K562 (cell line): Measurements from ENCODE around the gene OPCML. TPM values are rescaled to one million over a fixed set of nuclear protein-coding genes. Genes with fewer than 3 reads are reported as not detected.

ENCODE experiments used
- ATAC-seq: fragments of 200-7000 bp; cut with Tn5 transposase; 3 replicates; pipeline ENCODE4 v1.9.1; 2020; ENCODE audit warnings: moderate library complexity
- BruUV-seq: library from RNA; stranded (reverse); fragments of 400-500 nt; replicated peaks from 2 replicates; lab custom pipeline; 2021; lab: Mats Ljungman, UMichigan
- CTCF ChIA-PET: fragments of 300-600 bp; formaldehyde crosslinking; extraction: SDS; loops from one replicate; lab custom pipeline; 2021; ENCODE audit warnings: low intra/inter-chr PET ratio; lab: Yijun Ruan, JAX
- POLR2A ChIA-PET: fragments of 300-600, 350-650 bp; sonication (Branson Sonifier 250); formaldehyde crosslinking; extraction: SDS; loops from one replicate; lab custom pipeline; 2021; ENCODE audit warnings: antibody characterized with exemption, inconsistent platforms; lab: Yijun Ruan, JAX
- DNase-seq, 4 experiments: peaks; one replicate each; pipeline versions ENCODE4 v3.0.0 to v3.0.0-alpha.2; 2011 to 2018; ENCODE audit warnings: low spot score in 3 of 4, mixed read lengths in 3 of 4; ENCODE audit errors: extremely low read depth in 1 of 4
- FAIRE-seq: peaks from 2 replicates; lab custom pipeline; 2011; peaks lifted over from hg19 to GRCh38; lab: Jason Lieb, UNC
- H2AFZ ChIP-seq: 2 replicates; pipeline ENCODE4 v1.6.0; 2011; ENCODE audit warnings: low read depth, low read length, control low read depth, inconsistent platforms
- H3K27ac ChIP-seq: fragments of 200-600 bp; 3 replicates; pipeline ENCODE4 v1.8.0; 2011; ENCODE audit warnings: low read depth, mild to moderate bottlenecking, control low read depth, inconsistent platforms, low read length, moderate library complexity, mixed read lengths; ENCODE audit errors: extremely low read depth
- H3K27me3 ChIP-seq, 2 experiments: fragments of 300-600 bp in 1 of 2; 2 replicates in 1 of 2; 3 replicates in 1 of 2; pipeline versions ENCODE4 v1.6.0 to v1.8.0; 2011; ENCODE audit warnings: inconsistent platforms in 2 of 2, low read length in 2 of 2, mild to moderate bottlenecking in 1 of 2, mixed read lengths in 1 of 2, moderate library complexity in 1 of 2; ENCODE audit not compliant: control insufficient read depth in 2 of 2, insufficient read depth in 2 of 2
- H3K36me3 ChIP-seq: fragments of 300-600 bp; 3 replicates; pipeline ENCODE4 v1.8.0; 2011; ENCODE audit warnings: mild to moderate bottlenecking, low read length, inconsistent platforms; ENCODE audit not compliant: control insufficient read depth, insufficient read depth
- H3K4me1 ChIP-seq, 2 experiments: fragments of 200-600 bp in 1 of 2; replicated peaks in 1 of 2; 2 replicates in 1 of 2; 3 replicates in 1 of 2; pipeline versions ENCODE4 v1.5.1 to v1.8.0; 2011; ENCODE audit warnings: inconsistent platforms in 2 of 2, low read length in 2 of 2, mild to moderate bottlenecking in 1 of 2, mixed read lengths in 1 of 2, moderate library complexity in 1 of 2; ENCODE audit not compliant: control insufficient read depth in 2 of 2, insufficient read depth in 2 of 2
- H3K4me2 ChIP-seq: 2 replicates; pipeline ENCODE4 v1.6.1; 2011; ENCODE audit warnings: low read length, control low read depth, inconsistent platforms, mixed read lengths; ENCODE audit not compliant: insufficient read depth
- H3K4me3 ChIP-seq: fragments of 200-600 bp; sonication (generic), shearing (Covaris generic); 2 replicates; pipeline ENCODE4 v1.5.1; 2016; ENCODE audit warnings: control low read depth, inconsistent platforms
- H3K79me2 ChIP-seq: fragments of 200-600 bp; 3 replicates; pipeline ENCODE4 v1.8.0; 2011; ENCODE audit warnings: low read length, inconsistent platforms; ENCODE audit not compliant: control insufficient read depth, insufficient read depth
- H3K9ac ChIP-seq, 2 experiments: 2 replicates each; pipeline versions ENCODE4 v1.6.0 to v1.6.1; 2011; ENCODE audit warnings: low read depth in 2 of 2, low read length in 2 of 2, control low read depth in 1 of 2, inconsistent platforms in 1 of 2, mild to moderate bottlenecking in 1 of 2, mixed read lengths in 1 of 2; ENCODE audit not compliant: insufficient read depth in 1 of 2
- H3K9me1 ChIP-seq: one replicate; pipeline ENCODE4 v1.6.0; 2011; ENCODE audit warnings: inconsistent platforms, mild to moderate bottlenecking, low read length, moderate library complexity; ENCODE audit not compliant: control insufficient read depth, insufficient read depth
- H3K9me3 ChIP-seq: replicated peaks from 2 replicates; pipeline ENCODE4 v1.5.1; 2011; ENCODE audit warnings: low read depth, low read length, inconsistent platforms; ENCODE audit not compliant: control insufficient read depth, insufficient read depth
- H4K20me1 ChIP-seq: replicated peaks from 2 replicates; pipeline ENCODE4 v1.6.1; 2011; ENCODE audit warnings: low read length, inconsistent platforms, mixed read lengths; ENCODE audit not compliant: control insufficient read depth, insufficient read depth
- BRCA1 ChIP-seq, 2 experiments: fragments of 450-650 bp in 1 of 2; sonication (generic) in 1 of 2; formaldehyde crosslinking in 1 of 2; IDR thresholded peaks; 2 replicates each; pipeline versions ENCODE4 v1.5.0 to v1.6.1; 2017 to 2020; ENCODE audit warnings: mild to moderate bottlenecking in 1 of 2, missing genetic modification reagents in 1 of 2
- GABPB1 ChIP-seq: sonication (generic); formaldehyde crosslinking; IDR thresholded peaks from 2 replicates; pipeline ENCODE4 v1.8.0; 2022; ENCODE audit warnings: mild to moderate bottlenecking, missing genetic modification reagents
- GTF2F1 ChIP-seq: IDR thresholded peaks from 2 replicates; pipeline ENCODE4 v1.6.1; 2011; ENCODE audit warnings: low read depth, low read length, improper control_type of control experiment
- KLF16 ChIP-seq: IDR thresholded peaks from 2 replicates; pipeline ENCODE4 v1.6.1; 2016; ENCODE audit warnings: antibody characterized with exemption
- MYNN ChIP-seq, 2 experiments: sonication (generic); formaldehyde crosslinking in 1 of 2; IDR thresholded peaks; 2 replicates each; pipeline versions ENCODE4 v1.5.0 to v1.6.1; 2016 to 2020; ENCODE audit warnings: antibody characterized with exemption in 1 of 2, missing genetic modification reagents in 1 of 2
- NR3C1 ChIP-seq: sonication (generic); formaldehyde crosslinking; IDR thresholded peaks from 2 replicates; pipeline ENCODE4 v1.8.1; 2022; ENCODE audit warnings: missing genetic modification reagents
- POLR2G ChIP-seq: fragments of 200-400 bp; formaldehyde crosslinking; IDR thresholded peaks from 2 replicates; pipeline ENCODE4 v1.6.1; 2017; ENCODE audit warnings: low read depth, mild to moderate bottlenecking, antibody characterized with exemption, low read length, moderate library complexity
- ZNF316 ChIP-seq: fragments of 450-650 bp; IDR thresholded peaks from 2 replicates; pipeline ENCODE4 v1.6.1; 2016
- WGBS: fragments of 100-300 bp; shearing (Covaris generic); methylation state at CpG from one replicate; pipeline ENCODE4 v1.1.6; 2016; ENCODE audit warnings: low coverage, mixed read lengths; ENCODE audit not compliant: insufficient coverage; ENCODE audit errors: missing lambda C conversion rate; 5-methylcytosine and 5-hydroxymethylcytosine counted together
- in situ Hi-C: fragments of 300-500 bp; cut with MboI; formaldehyde crosslinking; loops from 4 replicates; pipeline ENCODE4 v1.15.0; 2018; ENCODE audit warnings: inconsistent platforms, mixed read lengths
- intact Hi-C: fragments of 100-400 bp; cut with micrococcal nuclease; formaldehyde crosslinking; loops from 2 replicates; pipeline ENCODE4 v1.14.2; 2022
- polyA plus RNA-seq, 8 experiments: library from polyadenylated mRNA; depleted of rRNA in 4 of 8; stranded (reverse) in 5 of 8; unstranded in 3 of 8; fragments of >200 nt; fragmentation: Nextera tagmentation in 2 of 8; fragmentation: Illumina TruSeq in 1 of 8; extraction: Ambion mirVana in 2 of 8; extraction: Trizol in 1 of 8; gene quantifications; 2 replicates each; pipeline versions ENCODE4 v1.2.1 to v1.2.3, GENCODE V29; 2011 to 2014; ENCODE audit warnings: inconsistent platforms in 1 of 8, missing spikeins in 1 of 8
- total RNA-seq, 7 experiments: library from RNA; depleted of rRNA in 6 of 7; stranded (reverse); fragments of >200 nt in 6 of 7; fragmentation: Illumina TruSeq in 2 of 7; extraction: Trizol in 2 of 7; gene quantifications; 2 replicates each; pipeline versions ENCODE4 v1.2.1 to v1.2.3, GENCODE V29; 2011 to 2021; ENCODE audit warnings: low replicate concordance in 1 of 7
- TF ChIP-seq, protein P1 (sequence below): sonication (generic); formaldehyde crosslinking; IDR thresholded peaks from 2 replicates; pipeline ENCODE4 v1.9.0; 2022; ENCODE audit warnings: mild to moderate bottlenecking, missing genetic modification reagents
- TF ChIP-seq, protein P2 (sequence below): fragments of 450-650 bp; IDR thresholded peaks from 2 replicates; pipeline ENCODE4 v1.6.1; 2017; ENCODE audit warnings: mild to moderate bottlenecking, moderate library complexity

OPCML gene
- total and polyA plus RNA-seq, 9 of the 15 experiments (the other 6 are each of a cell fraction or from before 2014, with no cell fraction given) = not detected

DNA sequence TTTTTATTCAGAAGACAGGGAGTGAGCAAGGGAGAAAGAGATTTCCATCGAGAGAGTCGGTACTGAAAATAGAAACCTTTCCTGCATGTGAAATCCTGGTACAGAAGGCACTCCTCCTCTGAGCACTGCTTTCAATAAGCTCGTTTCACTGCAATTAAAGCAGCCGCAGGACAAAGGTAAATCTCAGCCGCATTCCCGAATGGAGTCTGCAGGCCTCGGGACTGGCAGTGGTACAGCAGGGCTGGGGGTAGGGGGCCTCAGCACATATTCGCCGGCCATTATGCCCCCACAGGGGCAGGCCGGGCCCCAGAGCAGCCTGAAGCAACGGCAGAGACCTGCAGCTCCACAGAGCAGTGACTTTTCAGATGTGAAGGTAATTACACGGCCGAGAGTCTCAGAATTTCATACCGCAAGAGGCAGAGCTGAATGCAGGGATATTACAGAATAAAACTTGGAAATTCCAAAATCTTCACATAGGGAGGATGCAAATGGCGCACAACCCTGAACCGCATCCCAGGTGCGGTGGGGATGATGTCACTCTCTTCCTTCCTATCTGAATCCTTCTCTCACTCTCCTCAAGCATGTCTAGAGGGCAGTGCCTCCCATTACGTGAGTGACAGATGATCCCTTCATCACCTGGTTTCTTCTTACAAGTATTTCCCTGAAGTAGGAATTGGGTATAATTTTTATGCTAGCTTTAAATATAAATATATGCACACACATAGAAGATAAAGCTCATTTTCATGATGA lies 622.1 kb downstream of the OPCML start (continued):
- TF ChIP-seq, protein P1, sequence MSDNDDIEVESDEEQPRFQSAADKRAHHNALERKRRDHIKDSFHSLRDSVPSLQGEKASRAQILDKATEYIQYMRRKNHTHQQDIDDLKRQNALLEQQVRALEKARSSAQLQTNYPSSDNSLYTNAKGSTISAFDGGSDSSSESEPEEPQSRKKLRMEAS (CRISPR knock-in tag) = no peak
- no peak for TF ChIP-seq ZNF316

DNA sequence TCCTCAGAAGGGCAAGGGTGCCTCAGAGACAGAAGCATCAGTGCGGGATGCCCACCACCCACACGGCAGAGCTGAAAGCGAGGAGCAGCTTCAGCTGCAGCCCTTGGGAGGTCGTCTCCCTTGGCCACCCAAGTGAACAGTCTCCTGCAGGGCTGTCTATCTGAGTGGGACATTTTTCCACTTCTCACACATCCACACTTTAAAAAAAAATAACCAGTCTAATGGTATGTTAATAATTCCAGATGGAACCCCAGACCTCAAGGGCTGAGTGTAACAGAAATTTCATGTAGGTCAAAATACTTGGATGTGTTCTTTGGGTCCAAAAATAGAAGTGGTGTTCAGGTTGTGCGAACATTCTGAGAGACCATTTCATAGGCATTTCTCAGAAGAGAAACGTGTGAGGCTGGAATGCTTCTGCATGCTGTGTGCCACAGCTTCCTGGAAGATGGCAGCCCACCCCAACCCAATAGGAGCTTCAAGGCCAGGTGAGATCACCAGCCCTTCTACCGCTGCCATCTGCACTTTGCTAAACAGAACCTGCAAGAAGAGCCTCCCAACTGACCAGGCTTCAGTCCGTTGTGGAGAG lies 623.2 kb downstream of the OPCML start:
- no peaks in the 10 kb centered on the region for H3K36me3 ChIP-seq
- BruUV-seq = no TSS peak
- H3K79me2 ChIP-seq = no peaks in the 10 kb centered on the region
- in situ Hi-C loops (no loop called here), intact Hi-C loops (no loop called here)
- ATAC-seq (no peak), FAIRE-seq (no peak), DNase-seq (no peak)
- H3K9ac ChIP-seq = no peak overlapping the region
- POLR2A ChIA-PET = no interaction called here
- TF ChIP-seq BRCA1 (IDR thresholded peaks at IDR 0.05) = no peak
- TF ChIP-seq BRCA1 (CRISPR knock-in tag; IDR thresholded peaks at IDR 0.05) = no peak
- no peak for TF ChIP-seq GABPB1
- TF ChIP-seq GTF2F1 = no peak
- TF ChIP-seq NR3C1 = no peak
- TF ChIP-seq KLF16 = no peak
- TF ChIP-seq MYNN (IDR thresholded peaks at IDR 0.05) = no peak
- TF ChIP-seq MYNN (CRISPR knock-in tag; IDR thresholded peaks at IDR 0.05) = no peak
- no peak for TF ChIP-seq POLR2G
- TF ChIP-seq, protein P2, sequence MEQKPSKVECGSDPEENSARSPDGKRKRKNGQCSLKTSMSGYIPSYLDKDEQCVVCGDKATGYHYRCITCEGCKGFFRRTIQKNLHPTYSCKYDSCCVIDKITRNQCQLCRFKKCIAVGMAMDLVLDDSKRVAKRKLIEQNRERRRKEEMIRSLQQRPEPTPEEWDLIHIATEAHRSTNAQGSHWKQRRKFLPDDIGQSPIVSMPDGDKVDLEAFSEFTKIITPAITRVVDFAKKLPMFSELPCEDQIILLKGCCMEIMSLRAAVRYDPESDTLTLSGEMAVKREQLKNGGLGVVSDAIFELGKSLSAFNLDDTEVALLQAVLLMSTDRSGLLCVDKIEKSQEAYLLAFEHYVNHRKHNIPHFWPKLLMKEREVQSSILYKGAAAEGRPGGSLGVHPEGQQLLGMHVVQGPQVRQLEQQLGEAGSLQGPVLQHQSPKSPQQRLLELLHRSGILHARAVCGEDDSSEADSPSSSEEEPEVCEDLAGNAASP = no peak
- WGBS = 0% methylated on average over 8 of the region's 8 CpGs
- no peaks in the 10 kb centered on the region for H3K4me1 ChIP-seq
- H3K4me2 ChIP-seq = no peak overlapping the region
- H3K9me1 ChIP-seq = no peaks in the 10 kb centered on the region
- CTCF ChIA-PET = no interaction called here
- no peaks in the 10 kb centered on the region for H3K27me3 ChIP-seq
- H3K27ac ChIP-seq = no peak overlapping the region
- H3K9me3 ChIP-seq = no peaks in the 10 kb centered on the region
- H4K20me1 ChIP-seq = no peaks in the 10 kb centered on the region
- no peak overlapping the region for H2AFZ ChIP-seq
- H3K4me3 ChIP-seq = no peak overlapping the region
